Adipocyte (in vitro differentiated cells): ENCODE measurements around the gene AOPEP.
A peak's percentile ranks its signal among the peaks of the same experiment; 100 is the strongest.

Experiments used
- DNase-seq: peaks from one replicate; pipeline ENCODE4 v3.0.0-alpha.2; 2015; ENCODE audit warnings: low read depth
- H3K27me3 ChIP-seq: replicated peaks from 2 replicates; pipeline ENCODE4 v1.7.0; 2013; ENCODE audit warnings: mild to moderate bottlenecking, low read length, moderate library complexity; ENCODE audit not compliant: control insufficient read depth, insufficient read depth
- H3K36me3 ChIP-seq: 2 replicates; pipeline ENCODE4 v1.7.0; 2013; ENCODE audit warnings: low read length, mild to moderate bottlenecking, moderate library complexity; ENCODE audit not compliant: control insufficient read depth, insufficient read depth, severe bottlenecking
- H3K4me1 ChIP-seq: 2 replicates; pipeline ENCODE4 v1.7.0; 2013; ENCODE audit warnings: mild to moderate bottlenecking, low read length, moderate library complexity; ENCODE audit not compliant: control insufficient read depth, insufficient read depth
- H3K4me3 ChIP-seq: 2 replicates; pipeline ENCODE4 v1.7.0; 2013; ENCODE audit warnings: mild to moderate bottlenecking, low read length, moderate library complexity
- H3K9ac ChIP-seq: 2 replicates; pipeline ENCODE4 v1.7.0; 2013; ENCODE audit warnings: mild to moderate bottlenecking, low read length, moderate library complexity
- H3K9me3 ChIP-seq: 2 replicates; pipeline ENCODE4 v1.7.0; 2013; ENCODE audit warnings: mild to moderate bottlenecking, low read length, moderate library complexity; ENCODE audit not compliant: control insufficient read depth

AOPEP gene

DNA sequence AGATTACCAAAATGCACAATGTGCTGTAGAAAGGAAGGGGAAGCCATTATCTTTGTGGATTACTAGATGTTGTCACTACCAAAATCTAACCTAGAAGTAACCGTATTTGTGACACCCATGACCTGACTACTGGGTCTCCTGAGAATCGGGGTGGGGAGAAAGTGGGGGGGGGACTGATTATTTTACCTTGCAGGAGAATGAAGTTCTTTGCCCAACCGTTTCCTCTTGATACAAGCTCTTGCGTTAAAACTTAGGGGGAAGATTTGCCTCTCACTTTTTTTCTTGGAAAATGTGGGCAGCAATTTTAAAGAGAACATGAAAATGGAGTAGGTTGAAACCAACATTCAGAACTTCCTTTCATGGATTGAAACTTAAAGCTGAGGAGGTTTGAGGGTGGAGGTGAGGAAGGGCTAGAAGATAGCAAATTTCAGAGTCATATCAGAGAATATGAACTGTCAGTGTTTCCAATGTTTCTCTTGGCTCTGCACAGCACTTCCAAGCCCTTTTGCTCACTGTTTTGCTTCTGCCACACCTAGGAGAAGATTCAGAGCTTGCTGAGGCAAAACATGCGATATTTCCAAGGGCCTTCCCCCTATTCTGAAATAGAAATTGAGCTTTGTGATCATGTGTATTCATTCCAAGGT, 280.8 kb downstream of the AOPEP start:
- peak overlapping the region; percentile 44 for H3K4me3 ChIP-seq

GRCh38 chr9:95008151-95008771, 281.8 kb downstream of the AOPEP start:
- peak overlapping the region; percentile 92 for H3K9ac ChIP-seq
- H3K36me3 ChIP-seq = peaks cover 31% of the 10 kb centered on the region
- no peaks in the 10 kb centered on the region for H3K9me3 ChIP-seq
- peaks cover 15% of the 10 kb centered on the region for H3K4me1 ChIP-seq
- peak; percentile 63 for DNase-seq
- H3K27me3 ChIP-seq = no peaks in the 10 kb centered on the region
- no peak overlapping the region for H3K4me3 ChIP-seq

More for the DNA sequence above, 280.8 kb downstream of the AOPEP start:
- H3K27me3 ChIP-seq = no peaks in the 10 kb centered on the region
- peak overlapping the region; percentile 92 for H3K9ac ChIP-seq
- peaks cover 15% of the 10 kb centered on the region for H3K4me1 ChIP-seq
- no peaks in the 10 kb centered on the region for H3K9me3 ChIP-seq
- peaks cover 31% of the 10 kb centered on the region for H3K36me3 ChIP-seq
- peak; percentile 65 for DNase-seq

DNA sequence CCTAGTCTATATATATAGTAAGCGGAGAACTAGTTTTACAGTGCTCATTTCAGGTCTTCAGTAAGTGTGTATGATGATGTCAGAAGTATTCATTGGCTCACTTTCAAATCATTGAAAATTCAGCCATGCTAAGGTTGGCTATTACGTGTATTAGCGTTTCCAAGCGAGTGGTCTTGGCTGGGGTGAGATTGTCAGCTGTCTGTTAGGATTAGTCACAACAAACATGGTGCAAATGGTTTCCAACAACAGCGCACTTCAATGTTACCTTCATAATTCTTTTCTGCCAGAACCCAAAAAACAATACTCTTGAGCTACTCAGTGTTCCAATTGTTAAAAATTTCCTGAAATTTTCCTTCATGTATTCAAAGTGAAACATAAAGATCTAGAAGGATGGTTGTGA, 283.0 kb downstream of the AOPEP start:
- Histone ChIP-seq H3K36me3 (peaks cover 35% of the 10 kb centered on the region), H3K9me3 (no peaks in the 10 kb centered on the region), H3K9ac (no peak overlapping the region), H3K27me3 (no peaks in the 10 kb centered on the region), H3K4me1 (peaks cover 15% of the 10 kb centered on the region), H3K4me3 (no peak overlapping the region)
- DNase-seq = peak; percentile 38

GRCh38 chr9:95010431-95010838, 283.9 kb downstream of the AOPEP start:
- peaks cover 45% of the 10 kb centered on the region for H3K36me3 ChIP-seq
- no peak overlapping the region for H3K4me3 ChIP-seq
- H3K9me3 ChIP-seq = no peaks in the 10 kb centered on the region
- DNase-seq = peak; percentile 9
- peaks cover 15% of the 10 kb centered on the region for H3K4me1 ChIP-seq
- no peak overlapping the region for H3K9ac ChIP-seq
- no peaks in the 10 kb centered on the region for H3K27me3 ChIP-seq

GRCh38 chr9:95012035-95012708, 285.7 kb downstream of the AOPEP start:
- Histone ChIP-seq H3K4me3 (no peak overlapping the region), H3K9ac (no peak overlapping the region), H3K36me3 (peaks cover 55% of the 10 kb centered on the region), H3K9me3 (no peaks in the 10 kb centered on the region), H3K4me1 (peaks cover 6% of the 10 kb centered on the region), H3K27me3 (no peaks in the 10 kb centered on the region)
- peak; percentile 64 for DNase-seq

GRCh38 chr9:95012902-95013301, 286.4 kb downstream of the AOPEP start:
- H3K36me3 ChIP-seq = peaks cover 62% of the 10 kb centered on the region
- H3K9me3 ChIP-seq = no peaks in the 10 kb centered on the region
- no peak overlapping the region for H3K9ac ChIP-seq
- DNase-seq = no peak
- H3K4me1 ChIP-seq = peaks cover 5% of the 10 kb centered on the region
- H3K27me3 ChIP-seq = no peaks in the 10 kb centered on the region
- H3K4me3 ChIP-seq = no peak overlapping the region

- Histone ChIP-seq H3K36me3 (peaks cover 63% of the 10 kb centered on the region), H3K9me3 (no peaks in the 10 kb centered on the region), H3K27me3 (no peaks in the 10 kb centered on the region), H3K9ac (no peak overlapping the region), H3K4me1 (peaks cover 12% of the 10 kb centered on the region), H3K4me3 (no peak overlapping the region)
- no peak for DNase-seq
Observed at GRCh38 chr9:95014917-95015316, 288.4 kb downstream of the AOPEP start.

- Histone ChIP-seq H3K9ac (no peak overlapping the region), H3K27me3 (no peaks in the 10 kb centered on the region), H3K9me3 (no peaks in the 10 kb centered on the region), H3K36me3 (peaks cover 64% of the 10 kb centered on the region), H3K4me3 (no peak overlapping the region), H3K4me1 (peaks cover 12% of the 10 kb centered on the region)
- DNase-seq = no peak
Observed at GRCh38 chr9:95015569-95015968, 289.1 kb downstream of the AOPEP start.

- Histone ChIP-seq H3K4me1 (peaks cover 12% of the 10 kb centered on the region), H3K4me3 (no peak overlapping the region), H3K36me3 (peaks cover 62% of the 10 kb centered on the region), H3K27me3 (no peaks in the 10 kb centered on the region), H3K9me3 (no peaks in the 10 kb centered on the region), H3K9ac (no peak overlapping the region)
- DNase-seq = peak; percentile 59
Observed at GRCh38 chr9:95017062-95017461, 290.6 kb downstream of the AOPEP start.

DNA sequence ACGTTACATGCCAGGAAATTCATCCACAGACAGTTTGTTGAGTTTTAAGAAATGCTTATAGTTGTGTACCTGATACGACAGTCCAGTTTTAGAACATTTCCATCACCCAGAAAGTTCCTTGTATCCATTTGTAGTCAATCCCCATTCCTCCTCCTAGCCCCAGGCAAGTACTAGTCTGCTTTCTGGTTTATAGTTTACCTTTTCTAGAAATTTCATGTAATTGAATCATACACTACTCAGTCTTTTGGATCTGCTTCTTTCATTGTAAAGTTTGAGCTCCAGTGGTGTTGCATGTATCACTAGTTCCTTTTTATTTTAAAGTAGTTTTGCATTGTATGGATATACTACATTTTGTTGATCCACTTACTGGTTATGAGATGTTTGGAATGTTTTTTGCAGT, 291.2 kb downstream of the AOPEP start:
- Histone ChIP-seq H3K27me3 (no peaks in the 10 kb centered on the region), H3K4me1 (peaks cover 12% of the 10 kb centered on the region), H3K9me3 (no peaks in the 10 kb centered on the region), H3K9ac (no peak overlapping the region), H3K36me3 (peaks cover 63% of the 10 kb centered on the region), H3K4me3 (no peak overlapping the region)
- no peak for DNase-seq

DNA sequence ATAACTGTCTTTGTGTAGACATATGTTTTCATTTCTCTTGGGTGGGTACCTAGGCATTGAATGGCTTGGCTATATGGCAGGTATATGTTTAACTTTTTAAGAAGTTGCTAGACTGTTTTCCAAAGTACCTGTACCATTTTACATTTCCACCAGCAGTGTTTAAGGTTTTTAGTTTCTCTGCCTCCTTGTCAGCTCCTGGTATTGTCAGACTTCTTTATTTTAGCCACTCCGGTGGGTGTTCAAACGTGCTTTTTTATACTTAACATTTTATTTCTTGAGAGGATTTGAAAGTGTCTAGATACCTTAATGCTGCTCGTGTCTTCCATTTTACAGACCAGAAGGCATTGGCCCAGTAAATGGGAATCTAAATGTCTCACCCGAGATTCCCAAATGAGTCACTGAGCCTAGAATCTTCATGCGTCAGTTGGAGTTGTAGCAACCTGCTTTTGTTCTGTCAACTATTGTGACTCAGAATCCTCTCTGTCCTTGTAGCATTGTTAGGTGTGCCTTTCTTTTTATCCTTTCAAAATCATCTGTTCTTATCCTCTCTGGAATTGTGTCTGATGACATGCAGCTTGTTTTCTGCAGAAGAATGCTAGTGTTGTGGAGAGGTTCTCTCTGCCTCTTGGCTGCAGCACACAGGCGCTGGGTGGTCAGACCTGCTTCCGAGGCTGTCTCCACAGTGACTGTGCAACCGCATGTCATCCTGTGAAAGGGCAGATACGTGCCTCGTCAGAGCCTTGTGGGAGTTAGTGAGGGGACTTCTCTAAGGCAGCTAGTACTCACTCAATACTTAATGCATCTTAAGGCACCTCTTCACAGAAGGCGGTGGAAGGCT, 291.8 kb downstream of the AOPEP start:
- Histone ChIP-seq H3K4me3 (peak overlapping the region; percentile 28), H3K9me3 (no peaks in the 10 kb centered on the region), H3K9ac (no peak overlapping the region), H3K36me3 (peaks cover 67% of the 10 kb centered on the region), H3K27me3 (no peaks in the 10 kb centered on the region), H3K4me1 (peaks cover 16% of the 10 kb centered on the region)
- DNase-seq = peak; percentile 93
